Lung (tissue), 10 donors: ENCODE results near the gene ZFP37. TPM values are rescaled to one million over a fixed set of nuclear protein-coding genes. Genes with fewer than 3 reads are reported as not detected.
"Not testable (repeated sequence)": the region's sequence is repeated elsewhere in the genome, so short reads cannot be mapped to it uniquely, and the experiment has no call there.

Experiments used
- ATAC-seq: fragments of 200-7000 bp; cut with Tn5 transposase; one replicate; pipeline ENCODE4 v1.9.1; 2020; ENCODE audit warnings: moderate number of reproducible peaks; ENCODE audit not compliant: insufficient read depth, low FRiP score
- DNase-seq, 3 donors: peaks; one replicate each; pipeline ENCODE4 v3.0.0-alpha.2; 2013 to 2017
- H3K27ac ChIP-seq, 2 donors: one replicate each; pipeline ENCODE4 v1.5.1; 2013; ENCODE audit warnings: mild to moderate bottlenecking in 2 of 2, moderate library complexity in 2 of 2, control low read depth in 1 of 2, inconsistent platforms in 1 of 2, low read depth in 1 of 2, low read length in 1 of 2
- H3K27me3 ChIP-seq, 3 donors: one replicate each; pipeline ENCODE4 v1.5.1; 2013; ENCODE audit warnings: low read length in 2 of 3; ENCODE audit not compliant: control insufficient read depth in 3 of 3, insufficient read depth in 3 of 3
- H3K36me3 ChIP-seq, 4 donors: one replicate each; pipeline ENCODE4 v1.5.1; 2013; ENCODE audit warnings: low read length in 4 of 4, mild to moderate bottlenecking in 1 of 4, moderate library complexity in 1 of 4; ENCODE audit not compliant: control insufficient read depth in 4 of 4, insufficient read depth in 4 of 4
- H3K4me1 ChIP-seq, 5 donors: one replicate each; pipeline ENCODE4 v1.5.1; 2013; ENCODE audit warnings: low read length in 5 of 5, mild to moderate bottlenecking in 2 of 5, moderate library complexity in 1 of 5; ENCODE audit not compliant: control insufficient read depth in 5 of 5, insufficient read depth in 5 of 5
- H3K4me3 ChIP-seq: one replicate; pipeline ENCODE4 v1.5.1; 2013; ENCODE audit warnings: mild to moderate bottlenecking, control low read depth, moderate library complexity
- H3K9ac ChIP-seq, 2 donors: one replicate each; pipeline ENCODE4 v1.5.1; 2013; ENCODE audit warnings: low read length in 2 of 2, control low read depth in 1 of 2; ENCODE audit not compliant: insufficient read depth in 1 of 2
- H3K9me3 ChIP-seq, 4 donors: one replicate each; pipeline ENCODE4 v1.5.1; 2013; ENCODE audit warnings: low read length in 3 of 4, mild to moderate bottlenecking in 1 of 4, moderate library complexity in 1 of 4; ENCODE audit not compliant: control insufficient read depth in 4 of 4, insufficient read depth in 3 of 4
- WGBS, 2 donors: extraction: QIAGEN DNeasy Blood & Tissue Kit; methylation state at CpG; one replicate each; pipeline ENCODE4 v1.1.7; 2013; 5-methylcytosine and 5-hydroxymethylcytosine counted together
- polyA plus RNA-seq, 2 donors: library from polyadenylated mRNA; stranded (reverse); fragments of 200-250 nt; gene quantifications; one replicate each; pipeline ENCODE4 v1.2.1, GENCODE V29; 2013
- total RNA-seq, 2 donors: library from RNA; depleted of rRNA in 1 of 2; stranded (reverse); fragments of >200 nt in 1 of 2; gene quantifications; one replicate each; pipeline ENCODE4 v1.2.1, GENCODE V29; 2014 to 2021
- donor health status: Bipolar disorder and iron deficiency.
- donor health status: healthy.
- donor health status: DM: yes; HTN: yes; CAD: no.

The ZFP37 gene
- total and polyA plus RNA-seq, 4 donors = 0.43 to 8.6 (median 1.7) TPM

DNA sequence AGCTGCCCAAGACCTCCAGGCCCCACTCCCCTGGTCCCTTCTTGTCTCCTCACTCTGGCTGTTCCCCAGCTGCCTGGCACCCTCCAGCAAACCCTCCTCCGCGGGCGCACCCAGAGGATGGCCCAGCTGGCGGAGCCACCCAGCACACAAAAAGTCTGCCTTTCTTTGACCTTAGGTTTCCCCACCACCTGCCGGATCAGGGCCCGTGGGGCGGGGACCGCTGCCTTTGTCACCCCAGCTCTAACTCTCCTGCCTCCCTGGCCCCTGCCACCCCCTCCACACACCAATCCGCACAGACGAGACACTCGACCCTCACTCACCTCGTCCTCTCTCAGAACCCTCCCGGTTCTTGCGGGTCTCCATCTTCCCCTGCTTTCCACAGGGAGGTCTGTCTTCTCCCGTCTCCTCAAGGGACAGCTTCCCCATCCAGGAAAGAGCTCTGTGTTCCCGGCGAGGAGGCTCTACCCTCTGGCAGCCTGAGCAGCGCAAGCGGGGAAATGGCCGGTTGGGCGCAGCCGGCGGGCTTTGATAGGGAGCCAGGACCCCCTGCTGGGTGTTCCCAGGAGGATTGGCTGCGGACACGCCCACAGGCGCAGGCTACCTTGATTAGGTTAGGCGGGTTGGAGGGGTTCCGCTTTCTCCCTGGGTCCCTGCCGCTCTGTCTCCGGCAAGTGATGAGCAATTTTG is 32.1 kb upstream of the ZFP37 start:
- peaks cover 9 to 44% (median 35%) of the 10 kb centered on the region in 3 donors for H3K27me3 ChIP-seq
- H3K9ac ChIP-seq, H3K4me1 ChIP-seq, H3K4me3 ChIP-seq, ATAC-seq, H3K36me3 ChIP-seq, H3K27ac ChIP-seq: not testable (repeated sequence)
- 2 to 26% methylated on average over 12 to 26 of the region's 30 CpGs for WGBS, 2 donors
- peak; percentile 20 to 76 (median 36) for DNase-seq
- H3K9me3 ChIP-seq = peaks cover 0 to 12% (median 0%) of the 10 kb centered on the region in 4 donors

DNA sequence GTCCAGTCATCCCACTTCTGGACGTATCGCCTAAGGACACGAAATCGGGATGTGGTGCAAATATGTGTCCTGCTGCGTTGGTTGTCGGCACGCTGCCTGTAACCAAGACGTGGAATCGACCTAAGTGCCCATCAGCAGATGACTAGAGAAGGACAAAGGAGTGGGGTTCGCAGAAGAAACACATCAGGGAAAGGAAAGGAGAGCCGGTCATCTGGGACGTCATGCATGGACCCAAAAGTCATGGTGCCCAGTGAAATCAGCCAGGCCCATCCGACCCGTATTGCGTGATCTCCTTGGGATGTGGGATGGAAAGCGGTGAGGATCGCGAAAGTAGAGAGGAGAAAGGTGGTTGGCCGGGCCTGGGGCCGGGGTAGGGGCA is 6.4 kb upstream of the ZFP37 start:
- WGBS, 2 donors = 44 to 73% methylated on average over 17 to 18 of the region's 20 CpGs
- not testable (repeated sequence) for ATAC-seq, H3K36me3 ChIP-seq, H3K9ac ChIP-seq, H3K4me3 ChIP-seq, H3K4me1 ChIP-seq, H3K27ac ChIP-seq, DNase-seq
- H3K9me3 ChIP-seq = peaks cover 0 to 31% (median 3%) of the 10 kb centered on the region in 4 donors
- peaks cover 4 to 27% (median 23%) of the 10 kb centered on the region in 3 donors for H3K27me3 ChIP-seq

DNA sequence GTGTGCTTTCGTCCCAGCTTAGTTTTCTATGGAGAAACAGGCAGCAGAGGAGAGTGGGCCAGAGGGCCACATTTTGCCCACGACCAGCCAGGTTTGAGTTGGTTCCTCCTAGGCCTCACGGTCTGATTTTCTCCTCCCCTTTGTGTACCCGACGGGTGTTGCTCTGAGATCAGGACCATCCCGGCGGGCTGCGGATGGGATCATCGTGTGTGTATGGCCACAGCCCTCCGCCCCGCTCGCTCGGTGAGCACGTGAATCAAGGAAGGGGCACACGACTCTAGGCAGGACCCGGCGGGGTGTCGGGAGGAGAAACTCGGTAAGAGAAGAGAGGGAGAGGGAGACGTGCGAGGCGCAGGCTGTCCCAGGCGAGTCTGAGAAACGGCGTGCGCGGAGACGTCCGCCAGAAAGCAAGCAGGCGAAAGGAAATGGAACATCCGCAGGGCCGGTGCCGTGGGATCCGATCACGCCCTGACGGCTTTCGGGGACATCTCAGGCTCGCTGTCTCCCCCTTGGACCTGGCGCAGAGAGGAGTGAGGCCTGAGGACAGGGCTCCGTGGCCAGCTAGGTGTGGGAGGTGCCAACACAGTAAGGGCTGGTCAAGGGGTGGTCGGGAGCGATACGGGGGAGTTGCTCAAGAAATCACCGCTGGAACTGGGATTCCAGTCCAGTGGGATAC is 5.9 kb upstream of the ZFP37 start:
- H3K9ac ChIP-seq, DNase-seq, H3K4me3 ChIP-seq, H3K36me3 ChIP-seq, H3K27ac ChIP-seq, ATAC-seq, H3K4me1 ChIP-seq: not testable (repeated sequence)
- Histone ChIP-seq H3K27me3 (peaks cover 4 to 27% (median 23%) of the 10 kb centered on the region in 3 donors), H3K9me3 (peaks cover 0 to 31% (median 3%) of the 10 kb centered on the region in 4 donors)
- WGBS, 2 donors = 24 to 59% methylated on average over 35 to 43 of the region's 44 CpGs

DNA sequence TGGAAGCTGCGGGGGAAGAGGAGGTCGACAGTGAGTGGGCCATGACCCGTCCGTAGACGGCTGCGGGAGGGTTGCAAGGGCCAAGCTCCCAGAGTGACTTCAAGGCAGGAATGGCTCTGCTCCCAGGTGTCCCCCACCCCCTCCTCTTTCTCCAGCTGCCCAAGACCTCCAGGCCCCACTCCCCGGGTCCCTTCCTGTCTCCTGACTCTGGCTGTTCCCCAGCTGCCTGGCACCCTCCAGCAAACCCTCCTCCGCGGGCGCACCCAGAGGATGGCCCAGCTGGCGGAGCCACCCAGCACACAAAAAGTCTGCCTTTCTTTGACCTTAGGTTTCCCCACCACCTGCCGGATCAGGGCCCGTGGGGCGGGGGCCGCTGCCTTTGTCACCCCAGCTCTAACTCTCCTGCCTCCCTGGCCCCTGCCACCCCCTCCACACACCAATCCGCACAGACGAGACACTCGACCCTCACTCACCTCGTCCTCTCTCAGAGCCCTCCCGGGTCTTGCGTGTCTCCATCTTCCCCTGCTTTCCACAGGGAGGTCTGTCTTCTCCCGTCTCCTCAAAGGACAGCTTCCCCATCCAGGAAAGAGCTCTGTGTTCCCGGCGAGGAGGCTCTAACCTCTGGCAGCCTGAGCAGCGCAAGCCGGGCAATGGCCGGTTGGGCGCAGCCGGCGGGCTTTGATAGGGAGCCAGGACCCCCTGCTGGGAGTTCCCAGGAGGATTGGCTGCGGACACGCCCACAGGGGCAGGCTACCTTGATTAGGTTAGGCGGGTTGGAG is 4.7 kb upstream of the ZFP37 start:
- not testable (repeated sequence) for H3K4me3 ChIP-seq
- peak; percentile 24 to 78 (median 28) for DNase-seq

DNA sequence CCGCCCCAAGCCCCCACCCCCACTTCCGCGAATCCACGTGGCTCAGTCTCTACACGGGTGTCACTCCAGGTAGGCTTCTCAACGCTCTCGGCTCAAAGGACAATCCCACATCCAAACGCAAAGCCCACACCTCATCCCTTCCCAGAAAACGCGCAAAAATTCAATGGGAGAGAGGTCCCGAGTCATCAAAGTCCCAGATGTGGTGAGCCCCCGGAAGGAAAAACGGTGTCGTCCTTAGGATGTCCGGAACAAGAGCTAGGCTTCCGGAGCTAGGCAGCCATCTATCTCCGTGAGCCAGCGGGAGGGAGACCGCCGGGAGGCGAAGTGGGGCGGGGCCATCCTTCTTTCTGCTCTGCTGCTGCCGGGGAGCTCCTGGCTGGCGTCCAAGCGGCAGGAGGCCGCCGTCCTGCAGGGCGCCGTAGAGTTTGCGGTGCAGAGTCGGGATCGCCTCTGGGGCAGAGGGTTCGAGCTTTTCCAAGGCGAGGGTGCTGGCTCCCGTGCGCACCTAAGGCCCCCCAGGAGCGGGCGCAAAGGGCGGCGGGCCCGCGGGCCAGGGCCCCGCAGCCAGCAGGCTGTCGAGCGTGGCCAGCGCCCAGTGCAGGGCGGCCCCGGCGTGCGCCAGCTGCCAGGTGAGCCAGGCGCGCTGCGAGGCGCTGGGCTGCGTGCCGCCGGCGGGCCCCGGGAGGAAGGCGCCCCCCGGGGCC is 3.2 kb upstream of the ZFP37 start:
- H3K27ac ChIP-seq, ATAC-seq, H3K4me3 ChIP-seq, H3K4me1 ChIP-seq, H3K36me3 ChIP-seq, H3K9ac ChIP-seq: not testable (repeated sequence)
- Histone ChIP-seq H3K27me3 (peaks cover 4 to 27% (median 23%) of the 10 kb centered on the region in 3 donors), H3K9me3 (peaks cover 0 to 44% (median 8%) of the 10 kb centered on the region in 4 donors)
- DNase-seq = peak; percentile 35 to 55 (median 52)
- WGBS, 2 donors = 5 to 16% methylated on average over 34 to 40 of the region's 61 CpGs

More for the DNA sequence above, 4.7 kb upstream of the ZFP37 start:
- Histone ChIP-seq H3K27me3 (peaks cover 4 to 27% (median 23%) of the 10 kb centered on the region in 3 donors), H3K9me3 (peaks cover 0 to 39% (median 3%) of the 10 kb centered on the region in 4 donors)
- H3K9ac ChIP-seq, H3K27ac ChIP-seq, ATAC-seq, H3K4me1 ChIP-seq, H3K36me3 ChIP-seq: not testable (repeated sequence)
- 7 to 34% methylated on average over 18 to 23 of the region's 33 CpGs for WGBS, 2 donors
